Measurements from ENCODE around the gene RGS7. TPM values are rescaled to one million over a fixed set of nuclear protein-coding genes. Genes with fewer than 3 reads are reported as not detected.

RGS7 gene
- total RNA-seq, 1 donor from 2014 or later: not detected

- H3K9me3 Mint-ChIP-seq: no peaks in the 10 kb centered on the region
- H3K4me1 Mint-ChIP-seq (ENCODE audit: low read depth): no peaks in the 10 kb centered on the region
- no peaks in the 10 kb centered on the region for H3K27me3 Mint-ChIP-seq (ENCODE audit: insufficient read depth)
- no peaks in the 10 kb centered on the region for H3K36me3 Mint-ChIP-seq (ENCODE audit: low read depth)
- DNase-seq (ENCODE audit: low spot score): no peak
- intact Hi-C loops (cut with micrococcal nuclease): no loop called here
- no peak overlapping the region for H3K27ac Mint-ChIP-seq
- no peak overlapping the region for H3K4me3 Mint-ChIP-seq
Measured at GRCh38 chr1:240956020-240956419, 401.0 kb downstream of the RGS7 start.

DNA sequence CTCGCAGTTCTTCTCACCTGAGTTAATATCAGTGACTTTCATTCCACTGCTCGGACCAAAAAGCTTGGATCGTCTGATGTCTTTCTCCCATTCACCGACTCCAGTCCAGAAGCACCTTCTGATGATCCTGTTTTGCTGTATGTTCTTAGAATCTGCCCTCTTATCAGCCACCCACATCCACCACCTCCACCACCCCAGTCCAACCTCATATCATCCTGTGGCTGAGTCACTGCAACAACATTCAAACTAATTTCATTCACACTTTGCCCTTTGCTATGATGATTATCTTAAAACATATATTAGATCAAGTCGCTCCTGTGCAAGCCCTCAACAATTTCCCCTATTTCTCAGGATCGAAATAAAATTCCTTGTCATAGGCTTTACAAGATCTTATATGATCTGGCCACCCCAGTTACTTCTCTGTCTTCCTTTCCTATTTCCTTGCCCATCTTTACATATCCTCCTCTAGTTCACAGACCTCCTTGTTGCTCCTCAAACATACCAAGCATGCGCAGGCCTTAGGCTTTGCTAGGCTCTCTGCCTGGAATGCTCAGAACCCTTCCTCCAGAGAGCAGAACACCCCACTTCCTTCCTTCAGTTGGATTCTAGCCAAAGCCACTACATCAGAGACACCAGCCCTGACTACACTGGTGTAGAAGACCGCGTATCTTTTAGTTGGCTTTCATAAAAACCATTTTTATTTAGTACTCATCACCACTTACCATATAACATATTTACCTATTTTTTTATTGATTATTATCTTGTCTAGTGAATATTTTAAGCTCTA is 409.4 kb downstream of the RGS7 start:
- Mint-ChIP-seq H3K27ac (no peak overlapping the region), H3K4me3 (no peak overlapping the region), H3K27me3 (ENCODE audit: insufficient read depth) (no peaks in the 10 kb centered on the region), H3K36me3 (ENCODE audit: low read depth) (no peaks in the 10 kb centered on the region), H3K4me1 (ENCODE audit: low read depth) (no peaks in the 10 kb centered on the region), H3K9me3 (no peaks in the 10 kb centered on the region)
- intact Hi-C loops (cut with micrococcal nuclease): no loop called here
- no peak for DNase-seq (ENCODE audit: low spot score)

- no peak overlapping the region for H3K4me3 Mint-ChIP-seq
- H3K27ac Mint-ChIP-seq: no peak overlapping the region
- H3K4me1 Mint-ChIP-seq (ENCODE audit: low read depth): no peaks in the 10 kb centered on the region
- H3K36me3 Mint-ChIP-seq (ENCODE audit: low read depth): no peaks in the 10 kb centered on the region
- DNase-seq (ENCODE audit: low spot score): no peak
- H3K27me3 Mint-ChIP-seq (ENCODE audit: insufficient read depth): no peaks in the 10 kb centered on the region
- H3K9me3 Mint-ChIP-seq: no peaks in the 10 kb centered on the region
- intact Hi-C loops (cut with micrococcal nuclease): no loop called here
Measured at GRCh38 chr1:240946926-240947325, 410.1 kb downstream of the RGS7 start.

DNA sequence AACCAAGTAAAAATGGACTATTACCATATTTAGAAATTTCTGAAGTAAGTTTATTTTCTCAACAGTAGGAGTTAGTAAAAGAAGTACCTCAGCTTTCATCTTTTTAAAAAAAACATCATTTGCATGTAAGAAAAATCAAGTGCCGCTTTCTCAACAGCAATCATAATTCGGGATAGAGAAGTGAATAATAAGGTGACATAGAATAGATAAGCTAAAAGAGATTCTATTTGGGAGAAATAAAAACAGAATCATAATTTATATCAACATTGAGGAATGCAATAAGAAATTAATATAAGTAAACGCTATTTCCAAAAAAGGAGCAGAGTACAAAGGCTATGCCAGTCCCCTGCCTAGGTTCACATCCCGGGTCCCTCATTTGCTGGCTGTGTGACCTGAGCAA is 414.1 kb downstream of the RGS7 start:
- Mint-ChIP-seq H3K4me3 (no peak overlapping the region), H3K9me3 (no peaks in the 10 kb centered on the region), H3K4me1 (ENCODE audit: low read depth) (no peaks in the 10 kb centered on the region), H3K36me3 (ENCODE audit: low read depth) (no peaks in the 10 kb centered on the region), H3K27me3 (ENCODE audit: insufficient read depth) (no peaks in the 10 kb centered on the region), H3K27ac (no peak overlapping the region)
- no peak for DNase-seq (ENCODE audit: low spot score)
- intact Hi-C loops (cut with micrococcal nuclease): no loop called here

- no peak for DNase-seq (ENCODE audit: low spot score)
- H3K27me3 Mint-ChIP-seq (ENCODE audit: insufficient read depth): no peaks in the 10 kb centered on the region
- peaks cover 9% of the 10 kb centered on the region for H3K9me3 Mint-ChIP-seq
- intact Hi-C loops (cut with micrococcal nuclease): no loop called here
- no peak overlapping the region for H3K4me3 Mint-ChIP-seq
- no peak overlapping the region for H3K27ac Mint-ChIP-seq
- no peaks in the 10 kb centered on the region for H3K36me3 Mint-ChIP-seq (ENCODE audit: low read depth)
- H3K4me1 Mint-ChIP-seq (ENCODE audit: low read depth): no peaks in the 10 kb centered on the region
Measured at GRCh38 chr1:240941701-240942370, 415.2 kb downstream of the RGS7 start.

DNA sequence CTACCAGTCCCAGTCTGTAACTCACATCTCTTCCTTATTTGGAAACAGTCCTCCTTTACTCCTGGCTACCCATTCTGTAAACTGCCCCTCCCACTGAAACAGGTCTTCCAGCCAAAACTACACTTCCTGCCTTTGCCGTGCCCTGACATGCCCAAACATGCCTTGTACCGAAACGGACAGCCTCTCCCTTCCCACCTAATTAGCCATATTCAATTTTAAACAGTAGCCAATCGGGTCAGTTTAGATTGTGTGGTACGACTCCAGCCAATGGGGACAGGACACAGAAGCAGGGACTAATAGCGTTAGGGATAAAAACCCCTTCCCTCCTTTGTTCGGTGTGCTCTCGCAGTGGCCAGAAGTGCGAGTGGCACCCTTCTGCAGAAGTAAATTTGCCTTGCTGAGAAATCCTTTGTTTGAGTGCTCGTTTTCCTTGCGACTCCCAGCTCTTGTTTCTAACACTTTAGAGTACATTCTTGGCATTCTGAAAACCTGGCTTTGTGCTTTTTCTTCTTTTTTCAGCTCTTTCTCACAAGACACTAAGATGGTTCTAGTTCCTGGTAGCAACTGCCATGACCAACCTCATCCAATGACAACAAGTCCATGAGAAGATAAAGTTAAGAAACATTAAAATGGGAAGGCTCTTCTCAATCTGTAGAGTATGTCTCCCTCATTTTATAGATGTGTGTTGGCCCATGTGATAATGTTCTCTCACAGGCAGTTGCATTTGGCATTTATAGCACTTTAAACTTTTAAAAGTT is 419.9 kb downstream of the RGS7 start:
- no peaks in the 10 kb centered on the region for H3K36me3 Mint-ChIP-seq (ENCODE audit: low read depth)
- no peak for DNase-seq (ENCODE audit: low spot score)
- H3K27me3 Mint-ChIP-seq (ENCODE audit: insufficient read depth): no peaks in the 10 kb centered on the region
- H3K9me3 Mint-ChIP-seq: peaks cover 18% of the 10 kb centered on the region
- no peak overlapping the region for H3K27ac Mint-ChIP-seq
- intact Hi-C loops (cut with micrococcal nuclease): no loop called here
- no peaks in the 10 kb centered on the region for H3K4me1 Mint-ChIP-seq (ENCODE audit: low read depth)
- H3K4me3 Mint-ChIP-seq: no peak overlapping the region

- no peak for DNase-seq (ENCODE audit: low spot score)
- no peaks in the 10 kb centered on the region for H3K27me3 Mint-ChIP-seq (ENCODE audit: insufficient read depth)
- no peaks in the 10 kb centered on the region for H3K36me3 Mint-ChIP-seq (ENCODE audit: low read depth)
- intact Hi-C loops (cut with micrococcal nuclease): no loop called here
- H3K9me3 Mint-ChIP-seq: peaks cover 18% of the 10 kb centered on the region
- H3K27ac Mint-ChIP-seq: no peak overlapping the region
- H3K4me3 Mint-ChIP-seq: no peak overlapping the region
- no peaks in the 10 kb centered on the region for H3K4me1 Mint-ChIP-seq (ENCODE audit: low read depth)
Measured at GRCh38 chr1:240935920-240936319, 421.1 kb downstream of the RGS7 start.

- peaks cover 25% of the 10 kb centered on the region for H3K9me3 Mint-ChIP-seq
- no peaks in the 10 kb centered on the region for H3K36me3 Mint-ChIP-seq (ENCODE audit: low read depth)
- no peaks in the 10 kb centered on the region for H3K4me1 Mint-ChIP-seq (ENCODE audit: low read depth)
- no peak for DNase-seq (ENCODE audit: low spot score)
- H3K27me3 Mint-ChIP-seq (ENCODE audit: insufficient read depth): no peaks in the 10 kb centered on the region
- intact Hi-C loops (cut with micrococcal nuclease): no loop called here
- H3K4me3 Mint-ChIP-seq: no peak overlapping the region
- H3K27ac Mint-ChIP-seq: no peak overlapping the region
Measured at GRCh38 chr1:240931031-240931430, 426.0 kb downstream of the RGS7 start.

GRCh38 chr1:240928265-240928664 is 428.7 kb downstream of the RGS7 start:
- no peak overlapping the region for H3K4me3 Mint-ChIP-seq
- H3K4me1 Mint-ChIP-seq (ENCODE audit: low read depth): no peaks in the 10 kb centered on the region
- H3K9me3 Mint-ChIP-seq: peaks cover 25% of the 10 kb centered on the region
- intact Hi-C loops (cut with micrococcal nuclease): no loop called here
- H3K36me3 Mint-ChIP-seq (ENCODE audit: low read depth): no peaks in the 10 kb centered on the region
- no peak for DNase-seq (ENCODE audit: low spot score)
- no peaks in the 10 kb centered on the region for H3K27me3 Mint-ChIP-seq (ENCODE audit: insufficient read depth)
- no peak overlapping the region for H3K27ac Mint-ChIP-seq

DNA sequence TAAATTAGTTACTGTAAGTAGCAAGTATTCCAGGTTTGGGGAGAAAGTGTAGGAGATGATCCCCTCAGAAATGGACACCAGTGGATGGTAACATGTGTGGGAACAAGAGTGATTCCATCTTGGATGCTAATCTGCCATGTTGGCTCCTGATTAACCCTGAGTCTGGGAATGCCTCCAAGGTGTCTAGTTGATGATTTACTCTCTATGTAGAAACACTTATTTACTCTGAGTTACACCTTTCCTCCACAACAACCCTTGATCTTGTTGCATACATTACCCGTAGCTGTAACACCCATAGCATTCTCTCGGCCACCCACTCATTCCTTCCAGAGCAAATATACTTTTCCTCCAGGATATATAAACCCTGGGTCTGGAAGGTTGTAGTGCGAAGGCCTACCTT is 429.2 kb downstream of the RGS7 start:
- intact Hi-C loops (cut with micrococcal nuclease): no loop called here
- Mint-ChIP-seq H3K4me1 (ENCODE audit: low read depth) (no peaks in the 10 kb centered on the region), H3K9me3 (peaks cover 22% of the 10 kb centered on the region), H3K27me3 (ENCODE audit: insufficient read depth) (no peaks in the 10 kb centered on the region), H3K4me3 (no peak overlapping the region), H3K27ac (no peak overlapping the region), H3K36me3 (ENCODE audit: low read depth) (no peaks in the 10 kb centered on the region)
- no peak for DNase-seq (ENCODE audit: low spot score)

- no peaks in the 10 kb centered on the region for H3K27me3 Mint-ChIP-seq (ENCODE audit: insufficient read depth)
- H3K9me3 Mint-ChIP-seq: peaks cover 22% of the 10 kb centered on the region
- intact Hi-C loops (cut with micrococcal nuclease): no loop called here
- H3K27ac Mint-ChIP-seq: no peak overlapping the region
- DNase-seq (ENCODE audit: low spot score): no peak
- H3K4me1 Mint-ChIP-seq (ENCODE audit: low read depth): no peaks in the 10 kb centered on the region
- no peaks in the 10 kb centered on the region for H3K36me3 Mint-ChIP-seq (ENCODE audit: low read depth)
- no peak overlapping the region for H3K4me3 Mint-ChIP-seq
Measured at GRCh38 chr1:240925273-240925672, 431.7 kb downstream of the RGS7 start.

DNA sequence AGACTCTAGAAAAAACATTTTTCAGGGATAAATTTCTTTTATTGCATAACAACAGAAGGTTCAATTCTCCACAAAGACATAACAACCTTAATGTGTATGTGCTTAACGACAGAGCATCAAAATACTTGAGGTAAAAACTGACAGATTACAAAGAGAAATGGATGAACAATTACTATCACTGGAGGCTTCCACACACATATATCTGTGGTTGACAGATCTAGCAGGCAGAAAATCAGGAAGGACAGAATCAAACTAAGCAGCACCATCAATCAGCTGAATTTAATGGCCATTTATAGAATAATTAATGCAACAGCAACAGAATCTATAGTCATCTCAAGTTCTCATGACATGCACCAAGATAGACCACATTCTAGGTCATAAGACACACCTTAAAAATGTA is 439.0 kb downstream of the RGS7 start:
- no peaks in the 10 kb centered on the region for H3K27me3 Mint-ChIP-seq (ENCODE audit: insufficient read depth)
- peaks cover 5% of the 10 kb centered on the region for H3K9me3 Mint-ChIP-seq
- no peak overlapping the region for H3K4me3 Mint-ChIP-seq
- no peaks in the 10 kb centered on the region for H3K36me3 Mint-ChIP-seq (ENCODE audit: low read depth)
- no peak overlapping the region for H3K27ac Mint-ChIP-seq
- no peak for DNase-seq (ENCODE audit: low spot score)
- no peaks in the 10 kb centered on the region for H3K4me1 Mint-ChIP-seq (ENCODE audit: low read depth)
- intact Hi-C loops (cut with micrococcal nuclease): no loop called here

- no peak for DNase-seq (ENCODE audit: low spot score)
- H3K9me3 Mint-ChIP-seq: peaks cover 10% of the 10 kb centered on the region
- H3K27me3 Mint-ChIP-seq (ENCODE audit: insufficient read depth): no peaks in the 10 kb centered on the region
- intact Hi-C loops (cut with micrococcal nuclease): no loop called here
- no peak overlapping the region for H3K4me3 Mint-ChIP-seq
- no peaks in the 10 kb centered on the region for H3K36me3 Mint-ChIP-seq (ENCODE audit: low read depth)
- no peak overlapping the region for H3K27ac Mint-ChIP-seq
- H3K4me1 Mint-ChIP-seq (ENCODE audit: low read depth): no peaks in the 10 kb centered on the region
Measured at GRCh38 chr1:240914506-240914905, 442.5 kb downstream of the RGS7 start.

Data from activated T-helper 1 cell treated with anti-CD3 and anti-CD28 coated beads, Interleukin-12 subunit alpha, Interleukin-12 subunit beta, Interleukin-2, Interleukin-4 antibody, amounts not matched to agents 30 ng/mL and 10 ng/mL and 1 ng/mL, durations not matched to agents 14 hours and 24 hours and 36 hours (primary cell).